HepG2 (cell line): ENCODE data around the gene MCRIP2. TPM values are rescaled to one million over a fixed set of nuclear protein-coding genes. Genes with fewer than 3 reads are reported as not detected.
A peak's percentile ranks its signal among the peaks of the same experiment; 100 is the strongest.

Source experiments
- AHR ChIP-seq: IDR thresholded peaks from 2 replicates; pipeline ENCODE4 v1.6.1; 2018; ENCODE audit warnings: missing genetic modification reagents, missing compliant biosample characterization
- CC2D1A ChIP-seq: sonication (generic); formaldehyde crosslinking; IDR thresholded peaks from 2 replicates; pipeline ENCODE4 v1.8.1; 2023; ENCODE audit warnings: mild to moderate bottlenecking, missing genetic modification reagents
- CCDC6 ChIP-seq: sonication (generic); formaldehyde crosslinking; IDR thresholded peaks from 2 replicates; pipeline ENCODE4 v1.8.1; 2022; ENCODE audit warnings: mild to moderate bottlenecking, missing genetic modification reagents, moderate library complexity
- HNRNPLL ChIP-seq: fragments of 200-400 bp; formaldehyde crosslinking; IDR thresholded peaks from 2 replicates; pipeline ENCODE4 v1.6.1; 2017; ENCODE audit warnings: mild to moderate bottlenecking, low read depth, low read length; ENCODE audit not compliant: poor library complexity, severe bottlenecking
- IRF9 ChIP-seq: sonication (generic); formaldehyde crosslinking; IDR thresholded peaks from 2 replicates; pipeline ENCODE4 v1.8.0; 2022; ENCODE audit warnings: missing genetic modification reagents, mild to moderate bottlenecking, borderline replicate concordance
- JARID2 ChIP-seq: sonication (generic); formaldehyde crosslinking; IDR thresholded peaks from 2 replicates; pipeline ENCODE4 v1.8.1; 2023; ENCODE audit warnings: missing genetic modification reagents, inconsistent platforms; ENCODE audit not compliant: insufficient replicate concordance
- KDM3A ChIP-seq: IDR thresholded peaks from 2 replicates; pipeline ENCODE4 v1.6.1; 2018; ENCODE audit warnings: low read depth, missing compliant biosample characterization
- MTF2 ChIP-seq: sonication (generic); formaldehyde crosslinking; IDR thresholded peaks from 2 replicates; pipeline ENCODE4 v1.5.0; 2020; ENCODE audit warnings: missing genetic modification reagents, borderline replicate concordance
- PCBP2 ChIP-seq: fragments of 200-400 bp; formaldehyde crosslinking; optimal IDR thresholded peaks from 2 replicates; pipeline ENCODE3; 2018; ENCODE audit warnings: low read length, low read depth; ENCODE audit not compliant: poor library complexity, severe bottlenecking
- RERE ChIP-seq: IDR thresholded peaks from 2 replicates; pipeline ENCODE4 v1.6.1; 2016; ENCODE audit warnings: low read depth, missing genetic modification reagents, missing compliant biosample characterization
- SALL2 ChIP-seq: sonication (generic); formaldehyde crosslinking; IDR thresholded peaks from 2 replicates; pipeline ENCODE4 v1.8.1; 2023; ENCODE audit warnings: mild to moderate bottlenecking, missing genetic modification reagents, inconsistent platforms
- ZNF101 ChIP-seq: sonication (generic); formaldehyde crosslinking; IDR thresholded peaks from 2 replicates; pipeline ENCODE4 v1.4.0; 2020; ENCODE audit warnings: mild to moderate bottlenecking, low read depth, missing genetic modification reagents, borderline replicate concordance
- ZNF225 ChIP-seq: sonication (generic); formaldehyde crosslinking; IDR thresholded peaks from 2 replicates; pipeline ENCODE4 v1.4.0; 2020; ENCODE audit warnings: mild to moderate bottlenecking, missing genetic modification reagents
- ZNF337 ChIP-seq: sonication (generic); formaldehyde crosslinking; IDR thresholded peaks from 2 replicates; pipeline ENCODE4 v1.5.1; 2020; ENCODE audit warnings: missing genetic modification reagents, low read depth, mild to moderate bottlenecking, borderline replicate concordance
- ZNF446 ChIP-seq: sonication (generic); formaldehyde crosslinking; IDR thresholded peaks from 2 replicates; pipeline ENCODE4 v1.5.0; 2020; ENCODE audit warnings: mild to moderate bottlenecking, missing genetic modification reagents
- ZNF546 ChIP-seq: sonication (generic); formaldehyde crosslinking; conservative IDR thresholded peaks from 2 replicates; pipeline ENCODE4 v1.8.1; 2023; ENCODE audit warnings: mild to moderate bottlenecking, missing genetic modification reagents
- ZNF576 ChIP-seq: sonication (generic); formaldehyde crosslinking; IDR thresholded peaks from 2 replicates; pipeline ENCODE4 v1.4.0; 2020; ENCODE audit warnings: mild to moderate bottlenecking, missing genetic modification reagents
- ZNF629 ChIP-seq: sonication (generic); formaldehyde crosslinking; conservative IDR thresholded peaks from 2 replicates; pipeline ENCODE4 v1.5.0; 2020; ENCODE audit warnings: missing genetic modification reagents
- ZNF652 ChIP-seq: IDR thresholded peaks from 2 replicates; pipeline ENCODE4 v1.6.1; 2016; ENCODE audit warnings: low read depth, borderline replicate concordance
- ZNF839 ChIP-seq: sonication (generic); formaldehyde crosslinking; IDR thresholded peaks from 2 replicates; pipeline ENCODE4 v1.4.0; 2020; ENCODE audit warnings: missing genetic modification reagents, mild to moderate bottlenecking, borderline replicate concordance
- polyA plus RNA-seq, 8 experiments: library from polyadenylated mRNA; depleted of rRNA in 3 of 8; stranded (reverse) in 7 of 8; unstranded in 1 of 8; fragments of >200 nt; fragmentation: Illumina TruSeq in 4 of 8; extraction: Trizol in 4 of 8; gene quantifications; 2 replicates each; pipeline versions ENCODE4 v1.2.1 to v1.2.3, GENCODE V29; 2011 to 2016; ENCODE audit warnings: low read depth in 4 of 8, missing spikeins in 1 of 8, mixed read lengths in 1 of 8; ENCODE audit not compliant: insufficient read depth in 1 of 8
- total RNA-seq, 5 experiments: library from RNA; depleted of rRNA; stranded (reverse); fragments of >200 nt; fragmentation: Illumina TruSeq; extraction: Trizol; gene quantifications; 2 replicates each; pipeline ENCODE4 v1.2.3, GENCODE V29; 2016; ENCODE audit warnings: low read depth in 1 of 5

MCRIP2 gene
- total and polyA plus RNA-seq, 2 of the 13 experiments (the other 11 are each of a cell fraction or from before 2014, with no cell fraction given): 39.6 to 76.7 TPM

DNA sequence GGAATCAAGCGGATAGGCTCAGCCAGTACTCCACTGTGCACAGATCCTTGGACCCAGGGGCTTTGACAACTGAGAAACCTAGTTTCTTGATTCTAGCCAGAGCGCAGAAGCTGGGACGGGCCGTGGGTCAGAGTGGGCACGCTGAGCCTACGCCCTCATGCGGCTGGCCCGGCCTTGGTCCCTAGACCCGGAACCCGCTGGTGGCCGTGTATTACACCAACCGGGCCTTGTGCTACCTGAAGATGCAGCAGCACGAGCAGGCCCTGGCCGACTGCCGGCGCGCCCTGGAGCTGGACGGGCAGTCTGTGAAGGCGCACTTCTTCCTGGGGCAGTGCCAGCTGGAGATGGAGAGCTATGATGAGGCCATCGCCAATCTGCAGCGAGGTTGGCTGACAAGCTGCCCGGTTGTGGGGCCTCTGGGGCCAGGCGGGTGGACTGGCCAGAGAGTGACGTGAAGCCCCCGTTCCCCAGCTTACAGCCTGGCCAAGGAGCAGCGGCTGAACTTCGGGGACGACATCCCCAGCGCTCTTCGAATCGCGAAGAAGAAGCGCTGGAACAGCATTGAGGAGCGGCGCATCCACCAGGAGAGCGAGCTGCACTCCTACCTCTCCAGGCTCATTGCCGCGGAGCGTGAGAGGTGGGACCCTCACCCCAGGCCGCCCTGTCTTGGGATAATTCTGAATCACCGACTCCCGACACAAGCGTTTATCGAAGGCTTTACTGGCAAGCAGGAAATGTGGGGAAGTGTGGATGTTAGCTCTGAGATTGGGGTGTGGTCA lies 39.5 kb downstream of the MCRIP2 start (continued):
- no peak for TF ChIP-seq RERE (CRISPR knock-in tag)
- no peak for TF ChIP-seq KDM3A
- no peak for TF ChIP-seq MTF2 (CRISPR knock-in tag)
- no peak for TF ChIP-seq ZNF337 (CRISPR knock-in tag)
- no peak for TF ChIP-seq CC2D1A (CRISPR knock-in tag)
- TF ChIP-seq ZNF576: no peak
- no peak for TF ChIP-seq PCBP2
- 0 out of 2 replicates have a peak, but pooled peaks have one; percentile 41 for TF ChIP-seq ZNF839 (CRISPR knock-in tag)
- no peak for TF ChIP-seq ZNF101 (CRISPR knock-in tag)
- no peak for TF ChIP-seq ZNF546 (CRISPR knock-in tag)
- TF ChIP-seq ZNF629 (CRISPR knock-in tag): no peak
- TF ChIP-seq IRF9 (CRISPR knock-in tag): no peak
- TF ChIP-seq CCDC6 (CRISPR knock-in tag): no peak
- TF ChIP-seq HNRNPLL: no peak
- no peak for TF ChIP-seq AHR (CRISPR knock-in tag)
- no peak for TF ChIP-seq ZNF446 (CRISPR knock-in tag)
- TF ChIP-seq ZNF225 (CRISPR knock-in tag): peak; percentile 30; the same call in 1 of the 2 replicates
- TF ChIP-seq ZNF652 (CRISPR knock-in tag): no peak
- no peak for TF ChIP-seq JARID2 (CRISPR knock-in tag)
- TF ChIP-seq SALL2: no peak
